Common myeloid progenitor, CD34-positive (primary cell): ENCODE data around the gene RAB42.
A peak's percentile ranks its signal among the peaks of the same experiment; 100 is the strongest.
"Not testable (repeated sequence)": the region's sequence is repeated elsewhere in the genome, so short reads cannot be mapped to it uniquely, and the experiment has no call there.

Experiments used
- CTCF ChIA-PET: fragments of 350-600 bp; sonication (Branson Sonifier 250); formaldehyde crosslinking; loops from one replicate; lab custom pipeline; 2021; ENCODE audit warnings: antibody characterized with exemption; lab: Charles Lee
- POLR2A ChIA-PET: fragments of 350-600 bp; sonication (Branson Sonifier 250); formaldehyde crosslinking; loops from one replicate; lab custom pipeline; 2021; ENCODE audit warnings: antibody characterized with exemption; lab: Charles Lee
- DNase-seq, 3 donors: peaks; one replicate each; pipeline versions ENCODE4 v3.0.0 to v3.0.0-alpha.2; 2013
- H3K27ac ChIP-seq, 2 experiments: 1 replicate in 1 of 2; 2 replicates in 1 of 2; pipeline ENCODE4 v1.7.0; 2013; ENCODE audit warnings: inconsistent platforms in 2 of 2, low read length in 2 of 2, mild to moderate bottlenecking in 2 of 2, low read depth in 1 of 2, moderate library complexity in 1 of 2; ENCODE audit not compliant: severe bottlenecking in 2 of 2, insufficient read depth in 1 of 2, poor library complexity in 1 of 2
- H3K27me3 ChIP-seq, 5 experiments: replicated peaks in 2 of 5; 1 replicate in 3 of 5; 2 replicates in 2 of 5; pipeline versions ENCODE4 v1.6.1 to v1.7.0; 2013; ENCODE audit warnings: low read length in 4 of 5, mild to moderate bottlenecking in 2 of 5, moderate library complexity in 2 of 5, inconsistent platforms in 1 of 5; ENCODE audit not compliant: insufficient read depth in 5 of 5, control insufficient read depth in 4 of 5
- H3K36me3 ChIP-seq, 4 experiments: 1 replicate in 2 of 4; 2 replicates in 2 of 4; pipeline versions ENCODE4 v1.6.1 to v1.7.0; 2013; ENCODE audit warnings: low read length in 3 of 4, control low read depth in 1 of 4, mild to moderate bottlenecking in 1 of 4; ENCODE audit not compliant: control insufficient read depth in 4 of 4, insufficient read depth in 4 of 4
- H3K4me1 ChIP-seq, 4 experiments: 1 replicate in 3 of 4; 2 replicates in 1 of 4; pipeline versions ENCODE4 v1.6.1 to v1.7.1; 2013; ENCODE audit warnings: low read length in 3 of 4, mild to moderate bottlenecking in 3 of 4, control low read depth in 1 of 4, inconsistent platforms in 1 of 4, moderate library complexity in 1 of 4; ENCODE audit not compliant: control insufficient read depth in 4 of 4, insufficient read depth in 4 of 4; ENCODE audit errors: control extremely low read depth in 1 of 4
- H3K4me3 ChIP-seq, 7 experiments: 1 replicate in 4 of 7; 2 replicates in 3 of 7; pipeline versions ENCODE4 v1.5.1 to v1.7.0; 2013; ENCODE audit warnings: mild to moderate bottlenecking in 7 of 7, low read length in 6 of 7, moderate library complexity in 6 of 7, inconsistent platforms in 2 of 7, low read depth in 2 of 7, control low read depth in 1 of 7; ENCODE audit not compliant: insufficient read depth in 4 of 7, control insufficient read depth in 1 of 7; ENCODE audit errors: extremely low read depth in 1 of 7
- H3K9me3 ChIP-seq, 5 experiments: 1 replicate in 4 of 5; 2 replicates in 1 of 5; pipeline versions ENCODE4 v1.6.1 to v1.7.1; 2013; ENCODE audit warnings: low read length in 4 of 5, mild to moderate bottlenecking in 2 of 5, inconsistent platforms in 1 of 5, low read depth in 1 of 5, moderate library complexity in 1 of 5; ENCODE audit not compliant: control insufficient read depth in 4 of 5, insufficient read depth in 2 of 5; ENCODE audit errors: control extremely low read depth in 1 of 5
- WGBS: methylation state at CpG from one replicate; pipeline ENCODE4 v1.1.5; 2013; ENCODE audit not compliant: insufficient coverage; 5-methylcytosine and 5-hydroxymethylcytosine counted together

The RAB42 gene

DNA sequence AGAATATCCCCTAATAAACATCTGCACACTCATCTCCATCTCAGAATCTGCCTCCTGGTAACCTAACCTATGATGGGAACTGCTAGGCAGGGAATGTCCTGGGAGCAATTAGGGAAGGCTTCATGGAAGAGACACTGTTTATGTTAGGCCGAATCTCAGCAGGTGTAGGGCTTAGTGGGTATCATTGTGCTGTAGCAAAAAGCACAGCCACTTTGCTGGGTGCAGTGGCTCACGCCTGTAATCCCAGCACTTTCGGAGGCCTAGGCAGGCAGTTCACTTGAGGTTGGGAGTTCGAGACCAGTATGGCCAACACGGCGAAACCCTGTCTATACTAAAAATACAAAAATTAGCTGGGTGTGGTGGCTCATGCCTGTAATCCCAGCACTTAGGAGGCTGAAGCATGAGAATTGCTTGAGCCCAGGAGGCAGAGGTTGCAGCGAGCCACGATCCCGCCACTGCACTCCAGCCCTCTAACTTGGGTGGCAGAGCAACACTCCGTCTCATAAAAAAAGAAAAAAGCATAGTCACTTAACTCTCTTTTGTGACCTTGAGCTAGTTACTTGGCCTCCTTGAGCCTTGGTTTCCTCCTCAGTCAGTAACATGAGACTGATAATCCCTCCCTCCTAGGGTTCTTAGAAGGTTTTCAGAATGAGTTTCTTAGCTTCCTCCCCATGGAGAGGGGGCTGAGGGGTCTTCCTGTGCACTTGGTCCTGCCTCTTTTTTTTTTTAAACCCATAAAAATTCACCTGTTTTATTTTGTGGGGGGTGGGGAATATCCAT lies 3.5 kb downstream of the RAB42 start:
- CTCF ChIA-PET = interaction anchor here (1.2 to 1.8 kb wide), 4 partner anchors 9 to 77 kb away, joined by 3 to 5 read pairs (median 4); no protein-coding TSS in a partner anchor
- H3K27me3 ChIP-seq = peaks cover 0 to 4% (median 0%) of the 10 kb centered on the region in 5 experiments
- WGBS = 98% methylated on average over 10 of the region's 10 CpGs
- H3K4me1 ChIP-seq = peaks cover 0 to 15% (median 10%) of the 10 kb centered on the region in 4 experiments
- POLR2A ChIA-PET = no interaction called here
- H3K27ac ChIP-seq = no peak overlapping the region
- H3K9me3 ChIP-seq = no peaks in the 10 kb centered on the region
- peaks cover 0 to 4% (median 0%) of the 10 kb centered on the region in 4 experiments for H3K36me3 ChIP-seq
- H3K4me3 ChIP-seq = no peak overlapping the region
- no peak for DNase-seq

GRCh38 chr1:28596276-28596675 lies 4.2 kb downstream of the RAB42 start:
- ChIA-PET CTCF (interaction anchor here (0.6 to 1.8 kb wide), 5 partner anchors 8 to 78 kb away, joined by 3 to 5 read pairs (median 4); no protein-coding TSS in a partner anchor), POLR2A (interaction anchor here (0.6 kb wide), 1 partner anchor 236 kb away, joined by 3 read pairs; no protein-coding TSS in a partner anchor)
- H3K27ac ChIP-seq, H3K36me3 ChIP-seq, DNase-seq, H3K9me3 ChIP-seq, H3K27me3 ChIP-seq, H3K4me3 ChIP-seq: not testable (repeated sequence)
- 100% methylated on average over 5 of the region's 11 CpGs for WGBS
- peaks cover 0 to 11% (median 10%) of the 10 kb centered on the region in 4 experiments for H3K4me1 ChIP-seq

DNA sequence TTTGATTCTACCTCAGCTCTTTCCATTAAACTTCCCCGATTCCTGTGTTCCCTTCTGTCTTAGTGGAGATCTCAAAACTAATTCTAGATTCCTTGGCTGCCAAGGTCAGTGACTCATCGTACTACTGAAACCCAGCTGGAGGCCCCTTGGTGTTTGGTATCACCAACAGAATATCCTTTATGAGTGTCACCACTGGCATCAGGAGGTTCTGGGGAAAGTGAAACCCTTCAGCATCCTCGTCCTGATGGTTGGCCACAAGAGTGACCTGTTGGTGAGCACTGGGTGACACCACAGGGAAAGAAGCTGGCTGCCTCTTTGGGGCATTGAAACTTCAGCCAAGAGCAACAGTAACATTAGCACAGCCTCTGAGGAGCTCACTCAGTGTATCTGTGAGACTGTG lies 9.6 kb downstream of the RAB42 start:
- Histone ChIP-seq H3K27ac (no peak overlapping the region), H3K4me1 (no peaks in the 10 kb centered on the region), H3K4me3 (no peak overlapping the region), H3K9me3 (no peaks in the 10 kb centered on the region), H3K27me3 (no peaks in the 10 kb centered on the region), H3K36me3 (peaks cover 6 to 33% (median 23%) of the 10 kb centered on the region in 4 experiments)
- ChIA-PET POLR2A (interaction anchor here (0.9 to 1.2 kb wide), 2 partner anchors 9 to 20 kb away, joined by 3 to 5 read pairs; no protein-coding TSS in a partner anchor), CTCF (interaction anchor here (0.6 to 4.8 kb wide), 6 partner anchors 22 to 333 kb away, joined by 3 to 28 read pairs (median 6); no protein-coding TSS in a partner anchor)
- no peak for DNase-seq
- 100% methylated on average over 1 of the region's 3 CpGs for WGBS

GRCh38 chr1:28602536-28603439 lies 10.7 kb downstream of the RAB42 start:
- no peaks in the 10 kb centered on the region for H3K9me3 ChIP-seq
- no peak overlapping the region for H3K27ac ChIP-seq
- no peak overlapping the region for H3K4me3 ChIP-seq
- 91% methylated on average over 13 of the region's 15 CpGs for WGBS
- peaks cover 6 to 33% (median 27%) of the 10 kb centered on the region in 4 experiments for H3K36me3 ChIP-seq
- no peaks in the 10 kb centered on the region for H3K27me3 ChIP-seq
- H3K4me1 ChIP-seq = no peaks in the 10 kb centered on the region
- DNase-seq = peak; percentile 59 to 70 (median 63)
- POLR2A ChIA-PET = interaction anchor here (0.6 to 1.2 kb wide), 7 partner anchors 10 to 715 kb away, joined by 3 to 7 read pairs (median 4); no protein-coding TSS in a partner anchor
- CTCF ChIA-PET = interaction anchor here (0.6 to 4.8 kb wide), 19 partner anchors 9 to 334 kb away, joined by 3 to 28 read pairs (median 4); no protein-coding TSS in a partner anchor

DNA sequence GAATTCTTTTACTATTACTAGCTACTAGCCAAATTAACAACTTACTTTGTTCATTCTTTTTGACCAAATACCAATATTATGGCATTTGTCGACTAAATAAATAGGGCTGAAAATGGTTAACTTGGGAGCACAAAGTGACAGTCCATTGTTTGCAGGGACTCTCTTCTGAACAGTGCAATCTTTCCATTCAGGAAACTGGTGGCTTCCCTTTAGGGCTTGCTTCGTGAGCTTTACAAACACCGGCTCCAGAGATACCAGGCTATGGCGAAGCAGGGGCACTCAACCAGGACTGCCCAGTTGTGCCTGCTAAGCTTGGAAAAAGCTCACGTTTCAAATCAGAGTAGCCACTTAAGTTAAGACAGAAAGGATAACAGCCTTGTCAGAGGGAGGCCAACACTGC lies 12.3 kb downstream of the RAB42 start:
- Histone ChIP-seq H3K9me3 (no peaks in the 10 kb centered on the region), H3K4me1 (no peaks in the 10 kb centered on the region), H3K27me3 (no peaks in the 10 kb centered on the region), H3K36me3 (peaks cover 6 to 39% (median 28%) of the 10 kb centered on the region in 4 experiments), H3K27ac (no peak overlapping the region), H3K4me3 (no peak overlapping the region)
- 84% methylated on average over 4 of the region's 5 CpGs for WGBS
- no peak for DNase-seq
- CTCF ChIA-PET = interaction anchor here (0.5 to 4.8 kb wide), 14 partner anchors 8 to 435 kb away, joined by 3 to 28 read pairs (median 4); no protein-coding TSS in a partner anchor
- POLR2A ChIA-PET = interaction anchor here (1.0 kb wide), 1 partner anchor 23 kb away, joined by 3 read pairs; no protein-coding TSS in a partner anchor

GRCh38 chr1:28604962-28605361 lies 12.9 kb downstream of the RAB42 start:
- POLR2A ChIA-PET = no interaction called here
- no peaks in the 10 kb centered on the region for H3K4me1 ChIP-seq
- DNase-seq = no peak
- CTCF ChIA-PET = interaction anchor here (0.5 to 4.8 kb wide), 8 partner anchors 9 to 435 kb away, joined by 3 to 28 read pairs (median 4); no protein-coding TSS in a partner anchor
- no peaks in the 10 kb centered on the region for H3K9me3 ChIP-seq
- H3K36me3 ChIP-seq = peaks cover 6 to 41% (median 28%) of the 10 kb centered on the region in 4 experiments
- H3K4me3 ChIP-seq = no peak overlapping the region
- H3K27me3 ChIP-seq = no peaks in the 10 kb centered on the region
- H3K27ac ChIP-seq = no peak overlapping the region
- 98% methylated on average over 6 of the region's 6 CpGs for WGBS
